ENCODE data around the gene KRT26. TPM values are rescaled to one million over a fixed set of nuclear protein-coding genes. Genes with fewer than 3 reads are reported as not detected.

KRT26 gene
- total RNA-seq, 1 experiment from 2014 or later = not detected

GRCh38 chr17:40820228-40820838 lies 48.3 kb upstream of the KRT26 start:
- Histone ChIP-seq H3K9me3 (ENCODE audit: low read length) (no peaks in the 10 kb centered on the region), H4K20me1 (ENCODE audit: low read length) (no peaks in the 10 kb centered on the region), H2AFZ (ENCODE audit: low read length) (no peak overlapping the region), H3K4me1 (ENCODE audit: insufficient read depth, low read length) (peaks cover 17% of the 10 kb centered on the region; the same call in 1 of the 2 replicates), H3K9ac (ENCODE audit: low read length) (no peak overlapping the region), H3K9me2 (replicated peaks; ENCODE audit: low read length) (no peaks in the 10 kb centered on the region), H3K79me2 (ENCODE audit: low read length) (peaks cover 25% of the 10 kb centered on the region), H3K36me3 (ENCODE audit: low read depth, low read length) (no peaks in the 10 kb centered on the region), H3K4me2 (ENCODE audit: low read length) (peak overlapping the region; percentile 92), H3K4me3 (ENCODE audit: low read length) (peak overlapping the region; percentile 96; the same call in 1 of the 2 replicates), H3F3A (ENCODE audit: low read length, unreplicated experiment) (no peaks in the 10 kb centered on the region), H3K27me3 (ENCODE audit: low read length) (no peaks in the 10 kb centered on the region), H3K27ac (ENCODE audit: low read length) (no peak overlapping the region)
- no peak for DNase-seq
- ATAC-seq = no peak
- intact Hi-C loops (cut with micrococcal nuclease) = no loop called here
- POLR2A ChIA-PET (ENCODE audit: unreplicated experiment) = no interaction called here
- TF ChIP-seq EZH2phosphoT487 (IDR thresholded peaks at IDR 0.05; ENCODE audit: borderline replicate concordance, low read length) (no peak), EZH2 (IDR thresholded peaks at IDR 0.05; ENCODE audit: low read length, unreplicated experiment) (no peak)
- TF ChIP-seq, protein P1, sequence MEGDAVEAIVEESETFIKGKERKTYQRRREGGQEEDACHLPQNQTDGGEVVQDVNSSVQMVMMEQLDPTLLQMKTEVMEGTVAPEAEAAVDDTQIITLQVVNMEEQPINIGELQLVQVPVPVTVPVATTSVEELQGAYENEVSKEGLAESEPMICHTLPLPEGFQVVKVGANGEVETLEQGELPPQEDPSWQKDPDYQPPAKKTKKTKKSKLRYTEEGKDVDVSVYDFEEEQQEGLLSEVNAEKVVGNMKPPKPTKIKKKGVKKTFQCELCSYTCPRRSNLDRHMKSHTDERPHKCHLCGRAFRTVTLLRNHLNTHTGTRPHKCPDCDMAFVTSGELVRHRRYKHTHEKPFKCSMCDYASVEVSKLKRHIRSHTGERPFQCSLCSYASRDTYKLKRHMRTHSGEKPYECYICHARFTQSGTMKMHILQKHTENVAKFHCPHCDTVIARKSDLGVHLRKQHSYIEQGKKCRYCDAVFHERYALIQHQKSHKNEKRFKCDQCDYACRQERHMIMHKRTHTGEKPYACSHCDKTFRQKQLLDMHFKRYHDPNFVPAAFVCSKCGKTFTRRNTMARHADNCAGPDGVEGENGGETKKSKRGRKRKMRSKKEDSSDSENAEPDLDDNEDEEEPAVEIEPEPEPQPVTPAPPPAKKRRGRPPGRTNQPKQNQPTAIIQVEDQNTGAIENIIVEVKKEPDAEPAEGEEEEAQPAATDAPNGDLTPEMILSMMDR (conservative IDR thresholded peaks at IDR 0.05; ENCODE audit: low read depth, low read length) = no peak
- BruUV-seq (replicated peaks) = no TSS peak
- CTCF ChIA-PET = no interaction called here

- TF ChIP-seq EZH2 (IDR thresholded peaks at IDR 0.05; ENCODE audit: low read length, unreplicated experiment) (no peak), EZH2phosphoT487 (IDR thresholded peaks at IDR 0.05; ENCODE audit: borderline replicate concordance, low read length) (no peak)
- TF ChIP-seq, protein P1 (conservative IDR thresholded peaks at IDR 0.05; ENCODE audit: low read depth, low read length) = no peak
- no peak for DNase-seq
- Histone ChIP-seq H3K79me2 (ENCODE audit: low read length) (peaks cover 25% of the 10 kb centered on the region), H3K27me3 (ENCODE audit: low read length) (no peaks in the 10 kb centered on the region), H3K4me1 (ENCODE audit: insufficient read depth, low read length) (peaks cover 17% of the 10 kb centered on the region; the same call in 1 of the 2 replicates), H3K9me2 (replicated peaks; ENCODE audit: low read length) (no peaks in the 10 kb centered on the region), H3K4me2 (ENCODE audit: low read length) (peak overlapping the region; percentile 92), H3K9me3 (ENCODE audit: low read length) (no peaks in the 10 kb centered on the region), H3F3A (ENCODE audit: low read length, unreplicated experiment) (no peaks in the 10 kb centered on the region), H4K20me1 (ENCODE audit: low read length) (no peaks in the 10 kb centered on the region), H3K27ac (ENCODE audit: low read length) (peak overlapping the region; percentile 67), H3K36me3 (ENCODE audit: low read depth, low read length) (no peaks in the 10 kb centered on the region), H3K4me3 (ENCODE audit: low read length) (peak overlapping the region; percentile 96), H3K9ac (ENCODE audit: low read length) (peak overlapping the region; percentile 89), H2AFZ (ENCODE audit: low read length) (peak overlapping the region; percentile 83)
- intact Hi-C loops (cut with micrococcal nuclease) = no loop called here
- peak; percentile 16; the same call in 1 of the 2 replicates for ATAC-seq
- ChIA-PET CTCF (interaction anchor here (0.7 kb wide), 1 partner anchor 29 kb away, joined by 3 read pairs; no protein-coding TSS in a partner anchor), POLR2A (ENCODE audit: unreplicated experiment) (interaction anchor here (1.0 kb wide), 1 partner anchor 37 kb away, joined by 31 read pairs; no protein-coding TSS in a partner anchor)
- no TSS peak for BruUV-seq (replicated peaks)
These were observed 47.6 kb upstream of the KRT26 start for GRCh38 chr17:40819528-40820125.
